Pancreas (tissue), 10 donors: Measurements from ENCODE around the gene METTL25. TPM values are rescaled to one million over a fixed set of nuclear protein-coding genes. Genes with fewer than 3 reads are reported as not detected.
A peak's percentile ranks its signal among the peaks of the same experiment; 100 is the strongest.

Experiments used
- ATAC-seq, 4 donors: fragments of 200-7000 bp; cut with Tn5 transposase; one replicate each; pipeline versions ENCODE4 v1.8.0 to v1.9.1; 2020; ENCODE audit warnings: mild to moderate bottlenecking in 4 of 4, moderate library complexity in 4 of 4
- DNase-seq, 6 donors: peaks; one replicate each; pipeline ENCODE4 v3.0.0-alpha.2; 2020
- FAIRE-seq: peaks from 2 replicates; lab custom pipeline; 2012; peaks lifted over from hg19 to GRCh38; lab: Jason Lieb, UNC
- H3K27ac ChIP-seq, 4 donors: fragments of 200-600 bp; sonication (generic); 1 replicate in 3 of 4; 2 replicates in 1 of 4; pipeline versions ENCODE4 v1.5.0 to v1.8.0; 2020
- H3K27me3 ChIP-seq, 4 donors: fragments of 200-600 bp; one replicate each; pipeline ENCODE4 v1.8.0; 2021
- H3K36me3 ChIP-seq, 3 donors: fragments of 200-600 bp; sonication (generic) in 1 of 3; one replicate each; pipeline versions ENCODE4 v1.5.0 to v1.8.0; 2020 to 2021
- H3K4me1 ChIP-seq, 3 donors: fragments of 200-600 bp; one replicate each; pipeline ENCODE4 v1.8.0; 2021
- H3K4me3 ChIP-seq, 4 donors: fragments of 200-600 bp; sonication (generic) in 2 of 4; one replicate each; pipeline versions ENCODE4 v1.5.0 to v1.8.0; 2020 to 2021
- H3K9me3 ChIP-seq, 4 donors: fragments of 200-600 bp; one replicate each; pipeline ENCODE4 v1.8.0; 2021
- CTCF ChIP-seq, 4 donors: fragments of 200-600 bp; sonication (generic) in 3 of 4; IDR thresholded peaks; one replicate each; pipeline versions ENCODE4 v1.5.0 to v1.8.0; 2021; ENCODE audit warnings: antibody characterized with exemption in 4 of 4
- WGBS, 2 donors: extraction: QIAGEN DNeasy Blood & Tissue Kit; methylation state at CpG; one replicate each; pipeline ENCODE4 v1.1.7; 2013; 5-methylcytosine and 5-hydroxymethylcytosine counted together
- intact Hi-C, 3 donors: fragments of 100-400 bp; cut with DNase I; formaldehyde crosslinking; loops; one replicate each; pipeline versions ENCODE4 v1.11.1 to v1.14.2; 2022
- polyA plus RNA-seq, 2 donors: library from polyadenylated mRNA; stranded (reverse); fragments of 200-250 nt; gene quantifications; one replicate each; pipeline ENCODE4 v1.2.3, GENCODE V29; 2013
- total RNA-seq, 6 donors: library from RNA; stranded (reverse); fragmentation: NEBNext Ultra II Directional in 4 of 6; extraction: Animal tissue kit (Norgen Biotek cat#: 25700) in 4 of 6; gene quantifications; one replicate each; pipeline versions ENCODE4 v1.2.1 to v1.2.4, GENCODE V29; 2021 to 2023
- donor health status: healthy with polysubstance abuse.
- donor health status: DM: no; HTN: no; CAD: no; lungs with moderate emphysema.
- donor health status: DM: no; HTN: no; CAD: no.
- donor health status: control.
- donor health status: control.
- donor health status: Bipolar disorder and iron deficiency.
- donor health status: DM: yes; HTN: yes; CAD: no.
- donor health status: DM: no; HTN: no; CAD: no.
- donor health status: DM: no; HTN: no; CAD: no.
- donor health status: DM: yes; HTN: yes; CAD: no.

METTL25 gene
- total and polyA plus RNA-seq, 8 donors = 3.5 to 9.5 (median 6.1) TPM

- Histone ChIP-seq H3K27me3 (no peaks in the 10 kb centered on the region), H3K4me1 (peaks cover 0 to 6% (median 2%) of the 10 kb centered on the region in 3 donors), H3K27ac (no peak overlapping the region), H3K4me3 (no peak overlapping the region), H3K36me3 (no peaks in the 10 kb centered on the region), H3K9me3 (no peaks in the 10 kb centered on the region)
- peak; percentile 20 for FAIRE-seq
- ATAC-seq = no peak
- 78% methylated on average over 4 of the region's 4 CpGs for WGBS, 2 donors
- no peak for TF ChIP-seq CTCF (IDR thresholded peaks at IDR 0.05)
- intact Hi-C loops = no loop called here
- no peak for DNase-seq
These were observed 53.4 kb downstream of the METTL25 start for GRCh38 chr12:82411546-82412230.

- Histone ChIP-seq H3K4me1 (peaks cover 0 to 6% (median 0%) of the 10 kb centered on the region in 3 donors), H3K27ac (no peak overlapping the region), H3K9me3 (no peaks in the 10 kb centered on the region), H3K4me3 (no peak overlapping the region), H3K36me3 (no peaks in the 10 kb centered on the region), H3K27me3 (no peaks in the 10 kb centered on the region)
- DNase-seq = no peak
- ATAC-seq = no peak
- no peak for FAIRE-seq
- intact Hi-C loops = no loop called here
- 94 to 100% methylated on average over 1 of the region's 1 CpG for WGBS, 2 donors
- TF ChIP-seq CTCF (IDR thresholded peaks at IDR 0.05) = no peak
These were observed 53.9 kb downstream of the METTL25 start for GRCh38 chr12:82412246-82412645.

DNA sequence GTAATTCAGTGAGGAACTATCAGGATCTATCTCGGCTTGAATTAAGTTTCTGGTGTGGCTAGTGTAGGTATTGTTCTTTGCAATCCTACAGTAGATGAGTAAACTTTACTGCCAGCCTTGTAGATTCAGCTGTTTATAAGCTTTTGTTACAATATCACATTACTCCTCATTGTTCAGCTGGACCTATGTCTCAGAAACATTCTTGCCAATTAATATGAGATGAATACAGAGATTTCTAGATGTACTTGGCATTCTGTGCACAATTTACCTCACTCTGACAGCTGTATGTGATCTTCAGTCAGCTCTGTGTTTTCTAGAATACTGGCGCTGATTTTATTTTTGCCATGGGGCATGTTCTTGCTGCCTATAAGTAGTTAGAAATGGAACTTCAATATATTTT is 55.7 kb downstream of the METTL25 start:
- 90 to 97% methylated on average over 2 of the region's 2 CpGs for WGBS, 2 donors
- peaks cover 0 to 2% (median 0%) of the 10 kb centered on the region in 3 donors for H3K4me1 ChIP-seq
- H3K9me3 ChIP-seq = no peaks in the 10 kb centered on the region
- no peak for TF ChIP-seq CTCF (IDR thresholded peaks at IDR 0.05)
- no peaks in the 10 kb centered on the region for H3K27me3 ChIP-seq
- FAIRE-seq (no peak), DNase-seq (no peak), ATAC-seq (no peak)
- H3K27ac ChIP-seq = no peak overlapping the region
- no peak overlapping the region for H3K4me3 ChIP-seq
- H3K36me3 ChIP-seq = no peaks in the 10 kb centered on the region
- intact Hi-C loops = no loop called here

- FAIRE-seq = no peak
- 79 to 84% methylated on average over 1 of the region's 1 CpG for WGBS, 2 donors
- no peak for ATAC-seq
- intact Hi-C loops = no loop called here
- H3K27me3 ChIP-seq = no peaks in the 10 kb centered on the region
- DNase-seq = no peak
- TF ChIP-seq CTCF (IDR thresholded peaks at IDR 0.05) = no peak
- H3K9me3 ChIP-seq = no peaks in the 10 kb centered on the region
- no peak overlapping the region for H3K4me3 ChIP-seq
- H3K36me3 ChIP-seq = no peaks in the 10 kb centered on the region
- no peak overlapping the region for H3K27ac ChIP-seq
- no peaks in the 10 kb centered on the region for H3K4me1 ChIP-seq
These were observed 56.6 kb downstream of the METTL25 start for GRCh38 chr12:82414926-82415325.

DNA sequence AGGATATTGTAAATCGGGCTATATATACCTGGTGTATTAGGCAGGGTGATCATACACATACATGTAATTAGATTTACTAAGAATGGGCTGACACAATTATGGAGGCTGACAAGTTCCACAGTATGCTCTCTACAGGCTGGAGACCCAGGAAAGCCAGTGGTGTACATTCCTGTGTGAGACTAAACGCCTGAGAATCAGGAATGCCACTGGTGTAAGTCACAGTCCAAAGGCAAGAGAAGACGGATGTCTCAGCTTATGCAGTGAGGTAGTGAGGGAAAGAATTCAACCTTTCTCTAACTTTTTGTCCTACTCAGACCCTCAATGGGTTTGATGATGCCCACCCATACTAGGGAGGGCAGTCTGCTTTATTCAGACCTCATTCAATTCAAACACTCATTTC is 57.1 kb downstream of the METTL25 start:
- 89 to 93% methylated on average over 3 of the region's 3 CpGs for WGBS, 2 donors
- ATAC-seq (no peak), FAIRE-seq (no peak), DNase-seq (no peak)
- Histone ChIP-seq H3K4me3 (no peak overlapping the region), H3K36me3 (no peaks in the 10 kb centered on the region), H3K4me1 (no peaks in the 10 kb centered on the region), H3K9me3 (no peaks in the 10 kb centered on the region), H3K27me3 (no peaks in the 10 kb centered on the region), H3K27ac (no peak overlapping the region)
- intact Hi-C loops = no loop called here
- no peak for TF ChIP-seq CTCF (IDR thresholded peaks at IDR 0.05)
